Loucy (cell line): ENCODE results near the gene ATF7.

Experiments used
- H2AFZ ChIP-seq: fragments of 200-600 bp; sonication (generic); 2 replicates; pipeline ENCODE4 v1.6.0; 2016; ENCODE audit warnings: antibody characterized with exemption, mild to moderate bottlenecking, low read length, moderate library complexity
- H3F3A ChIP-seq: fragments of 200-600 bp; 2 replicates; pipeline ENCODE4 v1.6.0; 2016; ENCODE audit warnings: antibody characterized with exemption, low read depth, mild to moderate bottlenecking
- H3K27me3 ChIP-seq: fragments of 200-600 bp; sonication (generic); 2 replicates; pipeline ENCODE4 v1.6.1; 2014; ENCODE audit warnings: low read length, mild to moderate bottlenecking; ENCODE audit not compliant: insufficient read depth, poor library complexity, severe bottlenecking
- H3K36me3 ChIP-seq: fragments of 200-600 bp; sonication (generic); 2 replicates; pipeline ENCODE4 v1.6.1; 2016; ENCODE audit warnings: low read length; ENCODE audit not compliant: insufficient read depth
- H3K4me1 ChIP-seq: fragments of 200-600 bp; sonication (generic); 2 replicates; pipeline ENCODE4 v1.5.1; 2014; ENCODE audit warnings: low read length, mild to moderate bottlenecking; ENCODE audit not compliant: insufficient read depth, poor library complexity, severe bottlenecking
- H3K4me2 ChIP-seq: fragments of 200-600 bp; sonication (generic); 2 replicates; pipeline ENCODE4 v1.6.0; 2014; ENCODE audit warnings: antibody characterized with exemption, low read length, low read depth, mild to moderate bottlenecking; ENCODE audit not compliant: poor library complexity, severe bottlenecking
- H3K4me3 ChIP-seq: fragments of 200-600 bp; sonication (generic); 2 replicates; pipeline ENCODE4 v1.5.1; 2014; ENCODE audit warnings: low read length, mild to moderate bottlenecking, mixed read lengths; ENCODE audit not compliant: poor library complexity, severe bottlenecking
- H3K79me2 ChIP-seq: fragments of 200-600 bp; sonication (generic); 2 replicates; pipeline ENCODE4 v1.6.1; 2014; ENCODE audit warnings: low read length; ENCODE audit not compliant: insufficient read depth
- H3K9ac ChIP-seq: fragments of 200-600 bp; sonication (generic); 2 replicates; pipeline ENCODE4 v1.6.0; 2014; ENCODE audit warnings: mild to moderate bottlenecking, low read depth, low read length, moderate library complexity; ENCODE audit not compliant: poor library complexity, severe bottlenecking
- H3K9me2 ChIP-seq: fragments of 200-600 bp; sonication (generic); replicated peaks from 2 replicates; pipeline ENCODE4 v1.6.1; 2016; ENCODE audit warnings: low read depth, low read length, mixed read lengths
- H3K9me3 ChIP-seq: fragments of 200-600 bp; sonication (generic); 2 replicates; pipeline ENCODE4 v1.6.1; 2014; ENCODE audit warnings: mild to moderate bottlenecking, antibody characterized with exemption, low read length, low read depth; ENCODE audit not compliant: insufficient read depth
- H4K20me1 ChIP-seq: fragments of 200-600 bp; sonication (generic); 2 replicates; pipeline ENCODE4 v1.6.0; 2014; ENCODE audit warnings: antibody characterized with exemption, low read length, mild to moderate bottlenecking; ENCODE audit not compliant: insufficient read depth, poor library complexity, severe bottlenecking
- CTCF ChIP-seq: fragments of 200-600 bp; sonication (generic); conservative IDR thresholded peaks from 2 replicates; pipeline ENCODE4 v1.5.1; 2014; ENCODE audit warnings: mild to moderate bottlenecking, antibody characterized with exemption, low read length
- EZH2phosphoT487 ChIP-seq: fragments of 200-600 bp; IDR thresholded peaks from 2 replicates; pipeline ENCODE4 v1.6.1; 2018; ENCODE audit warnings: antibody characterized with exemption, mild to moderate bottlenecking, moderate library complexity, borderline replicate concordance

Gene ATF7

GRCh38 chr12:53624458-53624857, 1.7 kb downstream of the ATF7 start:
- no peaks in the 10 kb centered on the region for H3K9me2 ChIP-seq
- peak overlapping the region; percentile 95 for H3K4me3 ChIP-seq
- peaks cover 4% of the 10 kb centered on the region for H4K20me1 ChIP-seq
- peak overlapping the region; percentile 92 for H3K9ac ChIP-seq
- peak overlapping the region; percentile 94 for H3K4me2 ChIP-seq
- H2AFZ ChIP-seq: no peak overlapping the region
- no peaks in the 10 kb centered on the region for H3K27me3 ChIP-seq
- peaks cover 35% of the 10 kb centered on the region for H3K4me1 ChIP-seq
- no peaks in the 10 kb centered on the region for H3F3A ChIP-seq
- H3K9me3 ChIP-seq: no peaks in the 10 kb centered on the region
- no peaks in the 10 kb centered on the region for H3K36me3 ChIP-seq
- TF ChIP-seq EZH2phosphoT487 (no peak), CTCF (no peak)
- peaks cover 55% of the 10 kb centered on the region for H3K79me2 ChIP-seq

- peak overlapping the region; percentile 92 for H3K9ac ChIP-seq
Observed at GRCh38 chr12:53623548-53624385, 2.4 kb downstream of the ATF7 start.

GRCh38 chr12:53622724-53623123, 3.5 kb downstream of the ATF7 start:
- Histone ChIP-seq H3K9me3 (no peaks in the 10 kb centered on the region), H3K79me2 (peaks cover 73% of the 10 kb centered on the region), H3K4me2 (peak overlapping the region; percentile 94), H3K9ac (peak overlapping the region; percentile 92), H3K9me2 (no peaks in the 10 kb centered on the region), H3K36me3 (no peaks in the 10 kb centered on the region), H3K4me1 (peaks cover 51% of the 10 kb centered on the region), H3F3A (no peaks in the 10 kb centered on the region), H3K4me3 (peak overlapping the region; percentile 95), H2AFZ (no peak overlapping the region), H4K20me1 (peaks cover 4% of the 10 kb centered on the region), H3K27me3 (no peaks in the 10 kb centered on the region)
- no peak for TF ChIP-seq CTCF
- no peak for TF ChIP-seq EZH2phosphoT487

More at GRCh38 chr12:53623548-53624385, 2.4 kb downstream of the ATF7 start:
- Histone ChIP-seq H3K79me2 (peaks cover 62% of the 10 kb centered on the region), H4K20me1 (peaks cover 4% of the 10 kb centered on the region), H2AFZ (no peak overlapping the region), H3F3A (no peaks in the 10 kb centered on the region), H3K9me2 (no peaks in the 10 kb centered on the region), H3K4me2 (peak overlapping the region; percentile 94), H3K36me3 (no peaks in the 10 kb centered on the region), H3K4me1 (peaks cover 40% of the 10 kb centered on the region), H3K9me3 (no peaks in the 10 kb centered on the region), H3K27me3 (no peaks in the 10 kb centered on the region), H3K4me3 (peak overlapping the region; percentile 95)
- no peak for TF ChIP-seq EZH2phosphoT487
- no peak for TF ChIP-seq CTCF
